Immature natural killer cell (primary cell): ENCODE data around the gene LRR1. TPM values are rescaled to one million over a fixed set of nuclear protein-coding genes. Genes with fewer than 3 reads are reported as not detected.

ENCODE experiments used
- DNase-seq, 3 donors: peaks; one replicate each; pipeline ENCODE4 v3.0.0; 2022; ENCODE audit warnings: mixed read lengths in 1 of 3
- H3K27ac Mint-ChIP-seq, 6 donors: one replicate each; pipeline ENCODE4 v1.8.0; 2020; ENCODE audit warnings: mixed read lengths in 6 of 6, mild to moderate bottlenecking in 5 of 6, inconsistent platforms in 4 of 6, moderate library complexity in 3 of 6
- H3K27me3 Mint-ChIP-seq, 3 donors: one replicate each; pipeline ENCODE4 v1.8.0; 2020 to 2021; ENCODE audit warnings: low read depth in 3 of 3, mild to moderate bottlenecking in 3 of 3, mixed read lengths in 3 of 3, moderate library complexity in 3 of 3, inconsistent platforms in 1 of 3
- H3K36me3 Mint-ChIP-seq, 3 donors: one replicate each; pipeline ENCODE4 v1.8.0; 2020; ENCODE audit warnings: mixed read lengths in 3 of 3, inconsistent platforms in 2 of 3, mild to moderate bottlenecking in 2 of 3
- H3K4me1 Mint-ChIP-seq, 2 donors: one replicate each; pipeline ENCODE4 v1.8.0; 2020; ENCODE audit warnings: inconsistent platforms in 2 of 2, mild to moderate bottlenecking in 2 of 2, mixed read lengths in 2 of 2, moderate library complexity in 1 of 2
- H3K4me3 Mint-ChIP-seq, 5 donors: one replicate each; pipeline ENCODE4 v1.8.0; 2020; ENCODE audit warnings: mild to moderate bottlenecking in 5 of 5, mixed read lengths in 5 of 5, inconsistent platforms in 3 of 5, moderate library complexity in 3 of 5
- H3K9me3 Mint-ChIP-seq, 6 donors: one replicate each; pipeline ENCODE4 v1.8.0; 2020; ENCODE audit warnings: mild to moderate bottlenecking in 6 of 6, mixed read lengths in 6 of 6, inconsistent platforms in 4 of 6, moderate library complexity in 3 of 6
- polyA plus RNA-seq, 3 donors: library from polyadenylated mRNA; unstranded; fragments of 300-500 nt; fragmentation: Illumina TruSeq; gene quantifications; one replicate each; pipeline ENCODE4 v1.2.3, GENCODE V29; 2021

LRR1 gene
- polyA plus RNA-seq, 3 donors from 2014 or later: 10.6 to 14.4 (median 12.5) TPM

DNA sequence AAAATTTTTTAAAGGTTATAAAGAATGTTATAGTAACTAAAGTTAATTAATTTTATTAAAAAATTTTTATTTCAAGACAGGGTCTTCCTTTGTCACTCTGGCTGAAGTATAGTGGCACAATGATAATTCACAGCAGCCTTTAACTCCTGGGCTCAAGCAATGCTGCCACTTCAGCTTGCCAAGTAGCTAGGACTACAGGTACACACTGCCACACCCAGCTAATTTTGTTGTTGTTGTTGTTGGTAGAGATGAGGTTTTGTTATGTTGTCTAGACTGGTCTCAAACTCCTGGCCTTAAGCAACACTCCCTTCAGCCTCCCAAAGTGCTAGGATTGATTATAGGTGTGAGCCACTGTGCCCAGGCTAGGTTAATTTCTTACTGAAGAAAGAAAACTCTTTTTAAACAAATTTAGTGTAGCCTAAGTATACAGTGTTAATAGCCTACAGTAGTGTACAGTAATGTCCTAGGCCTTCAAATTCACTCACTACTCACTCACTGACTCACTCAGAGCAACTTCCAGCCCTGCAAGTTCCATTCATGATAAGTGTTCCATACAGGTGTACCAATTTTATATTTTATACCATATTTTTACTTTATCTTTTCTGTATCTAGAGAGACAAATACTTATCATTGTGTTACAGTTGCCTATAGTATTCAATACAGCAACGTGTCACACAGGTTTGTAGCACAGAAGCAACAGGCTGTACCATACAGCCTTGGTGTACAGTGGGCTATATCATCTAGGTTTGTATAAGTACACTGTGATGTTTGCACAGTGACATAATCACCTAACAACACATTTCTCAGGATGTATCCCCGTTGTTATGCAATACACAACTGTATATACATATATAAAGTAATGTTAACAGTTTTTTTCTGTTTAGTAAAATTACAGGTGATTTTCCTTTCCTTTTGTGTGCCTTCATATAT, 61.1 kb downstream of the LRR1 start:
- Mint-ChIP-seq H3K27ac (no peak overlapping the region), H3K36me3 (no peaks in the 10 kb centered on the region), H3K27me3 (peaks cover 0 to 2% (median 0%) of the 10 kb centered on the region in 3 donors), H3K4me3 (no peak overlapping the region), H3K9me3 (no peaks in the 10 kb centered on the region), H3K4me1 (no peaks in the 10 kb centered on the region)
- DNase-seq: no peak

Other genes with a start within 250 kb of the LRR1 start
- gene RPS29, start 12.6 kb upstream of the LRR1 start, polyA plus RNA-seq: 1,000 to 10,000 TPM; 2,323 to 7,295 (median 3,604) TPM
- gene RPL36AL, start 21.7 kb downstream of the LRR1 start, polyA plus RNA-seq: 100 to 1,000 TPM; 610 to 699 (median 654) TPM
- gene MGAT2, start 21.9 kb downstream of the LRR1 start, polyA plus RNA-seq: 10 to 100 TPM; 32.0 to 50.0 (median 37.8) TPM
- gene DNAAF2, start 36.3 kb downstream of the LRR1 start, polyA plus RNA-seq: 10 to 100 TPM; 13.3 to 17.2 (median 15.4) TPM
- 1 to 10 TPM; 1.4 to 6.4 (median 1.5) TPM for gene POLE2, start 89.3 kb downstream of the LRR1 start, polyA plus RNA-seq
- gene KLHDC1, start 94.2 kb downstream of the LRR1 start, polyA plus RNA-seq: 1 to 10 TPM; 2.3 to 3.3 (median 2.5) TPM
- gene KLHDC2, start 169.2 kb downstream of the LRR1 start, polyA plus RNA-seq: 10 to 100 TPM; 61.3 to 68.1 (median 63.8) TPM